Fibroblast of pulmonary artery (primary cell): Measurements from ENCODE around the gene ATXN7L2.

Experiments
- DNase-seq: peaks from one replicate; pipeline ENCODE4 v3.0.0-alpha.2; 2010; ENCODE audit warnings: low read depth
- H3K4me3 ChIP-seq: replicated peaks from 2 replicates; pipeline ENCODE4 v1.5.1; 2011; ENCODE audit warnings: low read depth, mild to moderate bottlenecking, control low read depth, low read length, moderate library complexity
- CTCF ChIP-seq: IDR thresholded peaks from 2 replicates; pipeline ENCODE4 v1.5.1; 2011; ENCODE audit warnings: mild to moderate bottlenecking, control low read depth, low read length, inconsistent platforms; ENCODE audit errors: missing control alignments

Gene ATXN7L2

GRCh38 chr1:109476825-109477224 lies 6.9 kb upstream of the ATXN7L2 start:
- no peak overlapping the region for H3K4me3 ChIP-seq
- no peak for TF ChIP-seq CTCF
- DNase-seq = no peak

GRCh38 chr1:109477821-109478220 lies 5.9 kb upstream of the ATXN7L2 start:
- H3K4me3 ChIP-seq = no peak overlapping the region
- TF ChIP-seq CTCF = no peak
- DNase-seq = no peak

- H3K4me3 ChIP-seq = no peak overlapping the region
- no peak for DNase-seq
- TF ChIP-seq CTCF = no peak
Measured at GRCh38 chr1:109478806-109479205, 4.9 kb upstream of the ATXN7L2 start.

GRCh38 chr1:109479311-109479710 lies 4.4 kb upstream of the ATXN7L2 start:
- DNase-seq = no peak
- no peak for TF ChIP-seq CTCF
- no peak overlapping the region for H3K4me3 ChIP-seq

GRCh38 chr1:109479901-109480300 lies 3.8 kb upstream of the ATXN7L2 start:
- no peak for TF ChIP-seq CTCF
- no peak overlapping the region for H3K4me3 ChIP-seq

GRCh38 chr1:109481646-109482045 lies 2.1 kb upstream of the ATXN7L2 start:
- H3K4me3 ChIP-seq = no peak overlapping the region
- no peak for DNase-seq
- no peak for TF ChIP-seq CTCF

More at GRCh38 chr1:109479901-109480300, 3.8 kb upstream of the ATXN7L2 start:
- no peak for DNase-seq

- DNase-seq = no peak
- TF ChIP-seq CTCF = no peak
- H3K4me3 ChIP-seq = no peak overlapping the region
Measured at GRCh38 chr1:109482242-109482641, 1.5 kb upstream of the ATXN7L2 start.
